SU-DHL-6 (cell line): ENCODE data around the gene TUBGCP6.

Experiments used
- EZH2phosphoT487 ChIP-seq: fragments of 200-600 bp; sonication (generic), shearing (Covaris generic); conservative IDR thresholded peaks from 2 replicates; pipeline ENCODE4 v1.6.1; 2018; ENCODE audit warnings: mild to moderate bottlenecking, antibody characterized with exemption, low read length, moderate library complexity, mixed read lengths
- TF ChIP-seq, protein P1 (sequence below): fragments of 200-600 bp; sonication (generic); IDR thresholded peaks from one replicate; pipeline ENCODE4 v1.5.1; 2017; ENCODE audit warnings: antibody characterized with exemption, mild to moderate bottlenecking, low read length, moderate library complexity; ENCODE audit not compliant: insufficient read depth, poor library complexity, severe bottlenecking

- TF ChIP-seq, protein P1, sequence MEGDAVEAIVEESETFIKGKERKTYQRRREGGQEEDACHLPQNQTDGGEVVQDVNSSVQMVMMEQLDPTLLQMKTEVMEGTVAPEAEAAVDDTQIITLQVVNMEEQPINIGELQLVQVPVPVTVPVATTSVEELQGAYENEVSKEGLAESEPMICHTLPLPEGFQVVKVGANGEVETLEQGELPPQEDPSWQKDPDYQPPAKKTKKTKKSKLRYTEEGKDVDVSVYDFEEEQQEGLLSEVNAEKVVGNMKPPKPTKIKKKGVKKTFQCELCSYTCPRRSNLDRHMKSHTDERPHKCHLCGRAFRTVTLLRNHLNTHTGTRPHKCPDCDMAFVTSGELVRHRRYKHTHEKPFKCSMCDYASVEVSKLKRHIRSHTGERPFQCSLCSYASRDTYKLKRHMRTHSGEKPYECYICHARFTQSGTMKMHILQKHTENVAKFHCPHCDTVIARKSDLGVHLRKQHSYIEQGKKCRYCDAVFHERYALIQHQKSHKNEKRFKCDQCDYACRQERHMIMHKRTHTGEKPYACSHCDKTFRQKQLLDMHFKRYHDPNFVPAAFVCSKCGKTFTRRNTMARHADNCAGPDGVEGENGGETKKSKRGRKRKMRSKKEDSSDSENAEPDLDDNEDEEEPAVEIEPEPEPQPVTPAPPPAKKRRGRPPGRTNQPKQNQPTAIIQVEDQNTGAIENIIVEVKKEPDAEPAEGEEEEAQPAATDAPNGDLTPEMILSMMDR = no peak
- no peak for TF ChIP-seq EZH2phosphoT487
Observed at GRCh38 chr22:50253941-50254340, 9.1 kb upstream of the TUBGCP6 start.
